PC-3 (cell line): ENCODE results near the gene PTPN1.
"Not testable (repeated sequence)": the region's sequence is repeated elsewhere in the genome, so short reads cannot be mapped to it uniquely, and the experiment has no call there.

Source experiments
- CTCF ChIP-seq: fragments of 300-600 bp; sonication (generic); conservative IDR thresholded peaks from 2 replicates; pipeline ENCODE4 v1.5.1; 2017; ENCODE audit warnings: antibody characterized with exemption, low read depth, mild to moderate bottlenecking, low read length
- EZH2 ChIP-seq: fragments of 300-600 bp; sonication (generic); IDR thresholded peaks from one replicate; pipeline ENCODE4 v1.6.1; 2017; ENCODE audit warnings: antibody characterized with exemption, mild to moderate bottlenecking, low read length; ENCODE audit not compliant: unreplicated experiment
- EZH2phosphoT487 ChIP-seq: fragments of 300-600 bp; sonication (generic); IDR thresholded peaks from 2 replicates; pipeline ENCODE4 v1.6.1; 2018; ENCODE audit warnings: mild to moderate bottlenecking, antibody characterized with exemption, low read length, borderline replicate concordance

- TF ChIP-seq CTCF, EZH2, EZH2phosphoT487: not testable (repeated sequence)
These were observed 110.3 kb downstream of the PTPN1 start for GRCh38 chr20:50620459-50620858.
